Heart left ventricle (tissue), 13 donors: ENCODE results near the gene TLE1.

ENCODE experiments used
- POLR2A ChIP-seq, 2 donors: fragments of 450-650 bp; IDR thresholded peaks; one replicate each; pipeline ENCODE4 v1.6.1; 2017; ENCODE audit warnings: antibody characterized with exemption in 2 of 2, mild to moderate bottlenecking in 2 of 2, moderate library complexity in 2 of 2
- TF ChIP-seq, protein P1 (sequence below), 12 donors: fragments of 200-600 bp; sonication (generic) in 4 of 12; IDR thresholded peaks; one replicate each; pipeline versions ENCODE4 v1.5.0 to v1.8.0; 2018 to 2022; ENCODE audit warnings: antibody characterized with exemption in 12 of 12, mild to moderate bottlenecking in 5 of 12
- donor health status: ischemic (EF 13 %, LVEDD 7.1; RV severe dilation, severe dysfunction).
- donor health status: DM: no; HTN: yes; CAD: no.
- donor health status: DM: no; HTN: no; CAD: no.
- donor health status: ischemic (EF 25% LVEDD 6.9; RV normal size, moderate dysfunction).
- donor health status: ischemic (EF 25% LVEDD 5.7; RV mildly dilated, moderate dysfunction).
- donor health status: ischemic (EF 35%, LVEDD 5.7; RV mildly dilated, moderate dysfunction).
- donor health status: nonischemic (EF 11% LVEDD 7.7; RV severe dilation, severe dysfunction).
- donor health status: DM: yes; HTN: yes; CAD: no.
- donor health status: PGD.
- donor health status: ischemic (EF 29% LVEDD 5.4; RV normal size, mild dysfunction).
- donor health status: nonischemic (EF 23%, LVEDD 6.1; RV moderate dilation, normal function).

DNA sequence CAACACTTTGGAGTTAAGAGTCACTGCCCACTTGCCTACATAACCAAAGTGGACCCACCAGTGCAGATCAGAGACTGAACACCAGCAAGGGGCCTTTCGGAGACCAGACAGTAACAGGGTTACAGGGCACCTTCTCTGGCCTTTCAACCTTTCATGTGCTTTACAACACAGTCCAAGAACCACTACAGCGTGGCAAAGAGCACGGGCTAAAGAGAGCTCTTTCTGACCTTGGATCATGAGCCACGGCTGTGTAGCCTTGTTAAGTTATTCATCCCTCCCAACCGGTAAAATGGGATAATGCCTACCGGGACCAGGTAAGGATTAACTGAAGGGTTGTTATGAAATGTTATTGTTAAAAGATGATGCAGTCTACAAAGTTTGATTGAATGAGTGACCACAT is 75.0 kb downstream of the TLE1 start:
- no peak for TF ChIP-seq POLR2A (IDR thresholded peaks at IDR 0.05)
- TF ChIP-seq, protein P1, sequence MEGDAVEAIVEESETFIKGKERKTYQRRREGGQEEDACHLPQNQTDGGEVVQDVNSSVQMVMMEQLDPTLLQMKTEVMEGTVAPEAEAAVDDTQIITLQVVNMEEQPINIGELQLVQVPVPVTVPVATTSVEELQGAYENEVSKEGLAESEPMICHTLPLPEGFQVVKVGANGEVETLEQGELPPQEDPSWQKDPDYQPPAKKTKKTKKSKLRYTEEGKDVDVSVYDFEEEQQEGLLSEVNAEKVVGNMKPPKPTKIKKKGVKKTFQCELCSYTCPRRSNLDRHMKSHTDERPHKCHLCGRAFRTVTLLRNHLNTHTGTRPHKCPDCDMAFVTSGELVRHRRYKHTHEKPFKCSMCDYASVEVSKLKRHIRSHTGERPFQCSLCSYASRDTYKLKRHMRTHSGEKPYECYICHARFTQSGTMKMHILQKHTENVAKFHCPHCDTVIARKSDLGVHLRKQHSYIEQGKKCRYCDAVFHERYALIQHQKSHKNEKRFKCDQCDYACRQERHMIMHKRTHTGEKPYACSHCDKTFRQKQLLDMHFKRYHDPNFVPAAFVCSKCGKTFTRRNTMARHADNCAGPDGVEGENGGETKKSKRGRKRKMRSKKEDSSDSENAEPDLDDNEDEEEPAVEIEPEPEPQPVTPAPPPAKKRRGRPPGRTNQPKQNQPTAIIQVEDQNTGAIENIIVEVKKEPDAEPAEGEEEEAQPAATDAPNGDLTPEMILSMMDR (IDR thresholded peaks at IDR 0.05) = no peak
